Measurements from ENCODE around the gene BAHCC1.

- no peak for TF ChIP-seq SMC3 (IDR thresholded peaks at IDR 0.05; ENCODE audit: borderline replicate concordance, low read length)
- no peak for TF ChIP-seq GABPA (IDR thresholded peaks at IDR 0.05; ENCODE audit: low read depth)
- no peak for TF ChIP-seq CTCF (IDR thresholded peaks at IDR 0.05 in 2 of 3, conservative IDR thresholded peaks at IDR 0.05 in 1 of 3; ENCODE audit: control insufficient read depth in 2 of 3, extremely low read depth in 1 of 3, insufficient read depth in 1 of 3, low read depth in 3 of 3, low read length in 3 of 3)
- no peak for TF ChIP-seq POLR2A (IDR thresholded peaks at IDR 0.05; ENCODE audit: low read depth, low read length)
- no peak for TF ChIP-seq BCL11A (IDR thresholded peaks at IDR 0.05; ENCODE audit: low read depth, low read length)
These were observed 9.1 kb upstream of the BAHCC1 start for GRCh38 chr17:81386141-81386645.
